ENCODE results near the gene COL4A4.

DNA sequence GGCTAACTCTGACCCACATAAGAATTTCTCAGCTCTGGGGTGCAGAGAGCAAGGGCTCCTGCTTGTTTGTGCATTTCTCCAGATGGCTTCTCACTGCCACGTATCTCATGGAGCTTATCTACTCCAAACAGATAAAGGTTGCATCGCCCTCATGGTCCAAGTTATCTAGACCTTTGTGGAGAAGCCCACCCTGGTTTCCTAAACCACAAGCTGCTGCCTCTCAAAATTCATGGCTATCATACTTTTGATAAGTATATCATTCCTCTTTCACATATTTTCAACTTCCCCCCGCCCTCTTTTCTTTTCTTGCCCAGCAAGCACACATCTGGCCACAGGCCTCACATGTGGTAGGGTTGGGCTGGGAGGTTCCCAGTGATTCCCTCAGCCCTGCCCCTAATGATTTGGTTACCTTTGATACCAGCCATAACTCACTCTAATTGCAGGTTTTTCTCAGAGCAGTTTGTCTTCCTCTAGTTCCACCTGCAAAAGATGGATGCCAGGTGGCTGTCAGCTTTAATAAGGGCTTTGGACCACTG lies 182.1 kb downstream of the COL4A4 start:
- no peak for TF ChIP-seq POLR2AphosphoS5 (IDR thresholded peaks at IDR 0.05; ENCODE audit: insufficient read depth, low read depth, low read length)
- no peak for TF ChIP-seq EZH2 (IDR thresholded peaks at IDR 0.05; ENCODE audit: borderline replicate concordance, low read depth, low read length, severe bottlenecking)
- TF ChIP-seq, protein P1, sequence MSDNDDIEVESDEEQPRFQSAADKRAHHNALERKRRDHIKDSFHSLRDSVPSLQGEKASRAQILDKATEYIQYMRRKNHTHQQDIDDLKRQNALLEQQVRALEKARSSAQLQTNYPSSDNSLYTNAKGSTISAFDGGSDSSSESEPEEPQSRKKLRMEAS (IDR thresholded peaks at IDR 0.05; ENCODE audit: insufficient read depth, insufficient read length): no peak
- no peak for TF ChIP-seq JUN (IDR thresholded peaks at IDR 0.05; ENCODE audit: borderline replicate concordance, insufficient read depth, insufficient read length, low read depth)
- no peak for TF ChIP-seq POLR2A (IDR thresholded peaks at IDR 0.05; ENCODE audit: low read depth, low read length)
- TF ChIP-seq, protein P2, sequence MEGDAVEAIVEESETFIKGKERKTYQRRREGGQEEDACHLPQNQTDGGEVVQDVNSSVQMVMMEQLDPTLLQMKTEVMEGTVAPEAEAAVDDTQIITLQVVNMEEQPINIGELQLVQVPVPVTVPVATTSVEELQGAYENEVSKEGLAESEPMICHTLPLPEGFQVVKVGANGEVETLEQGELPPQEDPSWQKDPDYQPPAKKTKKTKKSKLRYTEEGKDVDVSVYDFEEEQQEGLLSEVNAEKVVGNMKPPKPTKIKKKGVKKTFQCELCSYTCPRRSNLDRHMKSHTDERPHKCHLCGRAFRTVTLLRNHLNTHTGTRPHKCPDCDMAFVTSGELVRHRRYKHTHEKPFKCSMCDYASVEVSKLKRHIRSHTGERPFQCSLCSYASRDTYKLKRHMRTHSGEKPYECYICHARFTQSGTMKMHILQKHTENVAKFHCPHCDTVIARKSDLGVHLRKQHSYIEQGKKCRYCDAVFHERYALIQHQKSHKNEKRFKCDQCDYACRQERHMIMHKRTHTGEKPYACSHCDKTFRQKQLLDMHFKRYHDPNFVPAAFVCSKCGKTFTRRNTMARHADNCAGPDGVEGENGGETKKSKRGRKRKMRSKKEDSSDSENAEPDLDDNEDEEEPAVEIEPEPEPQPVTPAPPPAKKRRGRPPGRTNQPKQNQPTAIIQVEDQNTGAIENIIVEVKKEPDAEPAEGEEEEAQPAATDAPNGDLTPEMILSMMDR (IDR thresholded peaks at IDR 0.05; ENCODE audit: extremely low read depth in 1 of 2, insufficient read depth in 1 of 2, low read depth in 1 of 2, low read length in 2 of 2): no peak
- TF ChIP-seq MYC (IDR thresholded peaks at IDR 0.05; ENCODE audit: low read depth, low read length): no peak
- TF ChIP-seq FOS (IDR thresholded peaks at IDR 0.05; ENCODE audit: borderline replicate concordance, insufficient read depth, low read length): no peak
